HG02884 (cell line): Measurements from ENCODE around the gene TLDC2.
"Not testable (repeated sequence)": the region's sequence is repeated elsewhere in the genome, so short reads cannot be mapped to it uniquely, and the experiment has no call there.

ENCODE experiments used
- ATAC-seq: cut with Tn5 transposase; IDR thresholded peaks from one replicate; pipeline ENCODE4 v1.9.1; 2021; ENCODE audit warnings: mild to moderate bottlenecking, moderate library complexity; ENCODE audit not compliant: unreplicated experiment

Gene TLDC2

GRCh38 chr20:36905566-36905965 lies 29.6 kb downstream of the TLDC2 start:
- not testable (repeated sequence) for ATAC-seq

GRCh38 chr20:36906086-36906485 lies 30.1 kb downstream of the TLDC2 start:
- ATAC-seq, result not testable (repeated sequence)

DNA sequence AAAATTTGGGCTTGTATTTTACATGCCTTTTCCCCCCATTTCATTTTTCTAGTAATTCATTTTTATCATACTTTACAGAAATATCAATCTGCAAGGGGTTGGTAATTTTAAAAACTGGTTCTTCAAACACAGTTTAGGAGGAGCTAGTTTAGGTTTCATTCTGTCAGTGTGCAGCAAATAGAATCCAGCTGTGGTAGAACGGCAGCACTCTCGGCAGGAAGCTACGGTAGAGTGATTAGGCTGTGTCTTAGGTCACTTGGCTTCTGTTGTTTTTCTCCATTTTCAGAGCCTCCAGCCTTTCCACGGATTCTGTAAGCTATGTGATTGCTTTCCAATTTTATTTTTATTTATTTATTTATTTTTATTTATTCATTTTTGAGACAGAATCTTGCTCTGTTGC lies 32.7 kb downstream of the TLDC2 start:
- no peak for ATAC-seq

DNA sequence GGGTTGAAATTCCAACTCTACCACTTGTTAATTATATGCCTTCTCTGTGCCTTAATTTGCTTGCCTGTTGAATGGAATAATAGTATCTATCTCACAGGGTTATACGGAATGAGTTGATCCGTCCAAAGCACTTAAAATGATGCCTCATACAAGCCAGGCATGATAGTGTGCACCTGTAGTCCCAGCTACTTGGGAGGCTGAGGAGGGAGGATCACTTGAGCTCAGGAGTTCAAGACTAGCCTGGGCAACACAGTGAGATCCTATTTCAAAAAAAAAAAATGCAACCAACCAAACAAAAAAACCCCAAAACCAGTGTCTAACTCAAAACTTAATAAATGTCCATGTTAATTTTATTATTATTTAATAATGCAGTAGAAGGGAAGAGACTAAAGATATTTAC lies 40.3 kb downstream of the TLDC2 start:
- no peak for ATAC-seq

GRCh38 chr20:36917240-36917639 lies 41.3 kb downstream of the TLDC2 start:
- no peak for ATAC-seq

- no peak for ATAC-seq
Observed at GRCh38 chr20:36917943-36918342, 42.0 kb downstream of the TLDC2 start.

DNA sequence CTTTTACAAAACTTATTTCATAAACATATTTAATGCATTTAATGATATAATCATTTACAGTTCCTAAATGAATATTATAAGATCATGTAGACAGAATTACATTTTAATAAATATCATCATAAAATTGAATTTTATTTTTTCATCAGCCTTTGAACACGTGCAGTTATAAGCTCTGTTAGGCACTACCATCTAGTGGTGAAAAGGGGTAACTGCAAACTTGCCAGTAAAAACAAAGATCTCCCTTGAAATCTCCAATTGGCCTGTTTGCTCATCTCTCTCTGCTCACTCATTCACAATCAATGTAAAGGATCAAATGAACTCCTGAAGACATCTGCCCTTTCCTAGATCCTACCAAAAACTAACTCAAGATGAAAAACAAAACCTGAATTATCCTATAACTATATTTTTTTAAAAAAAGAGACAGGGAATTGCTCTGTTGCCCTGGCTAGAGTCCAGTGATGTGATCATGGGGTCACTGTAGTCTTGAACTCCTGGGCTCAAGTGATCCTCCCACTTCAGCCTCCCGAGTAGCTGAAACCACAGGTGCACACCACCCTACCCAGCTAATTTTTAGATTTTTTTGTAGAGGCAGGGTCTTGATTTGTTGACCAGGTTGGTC lies 43.9 kb downstream of the TLDC2 start:
- no peak for ATAC-seq

DNA sequence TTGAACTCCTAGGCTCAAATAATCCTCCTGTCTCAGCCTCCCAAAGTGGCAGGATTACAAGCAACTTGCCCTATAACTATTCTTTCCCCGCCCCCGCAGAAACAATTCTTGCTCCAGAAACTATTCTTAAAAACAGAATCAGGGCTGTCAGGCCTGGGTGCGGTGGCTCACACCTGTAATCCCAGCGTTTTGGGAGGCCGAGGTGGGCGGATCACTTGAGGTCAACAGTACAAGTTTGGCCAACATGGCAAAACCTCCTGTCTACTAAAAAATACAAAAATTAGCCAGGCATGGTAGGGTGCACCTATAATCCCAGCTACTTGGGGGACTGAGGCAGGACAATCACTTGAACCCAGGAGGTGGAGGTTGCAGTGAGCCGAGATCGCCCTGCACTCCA lies 44.4 kb downstream of the TLDC2 start:
- ATAC-seq, result no peak

- ATAC-seq, result no peak
Observed at GRCh38 chr20:36924167-36925045, 48.5 kb downstream of the TLDC2 start.

DNA sequence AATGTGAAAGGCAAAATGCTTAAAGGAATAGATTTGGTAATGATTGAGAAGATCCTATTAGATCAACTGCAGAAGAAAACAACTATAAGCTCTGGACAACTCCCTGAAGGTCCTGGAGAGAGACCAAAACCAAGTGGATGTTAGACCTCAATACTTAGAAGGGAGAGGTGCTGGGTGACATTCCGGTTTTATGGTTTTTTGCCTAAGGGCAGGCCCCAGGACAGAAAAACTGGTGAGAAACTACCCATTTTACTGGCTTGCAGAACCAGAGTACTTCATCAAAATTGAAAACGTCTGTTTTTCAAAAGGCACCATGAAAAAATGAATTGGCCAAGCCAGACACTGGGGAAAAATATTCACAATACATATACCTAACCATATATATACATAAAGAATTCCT lies 49.3 kb downstream of the TLDC2 start:
- ATAC-seq, result no peak

GRCh38 chr20:36926653-36927200 lies 50.8 kb downstream of the TLDC2 start:
- no peak for ATAC-seq

DNA sequence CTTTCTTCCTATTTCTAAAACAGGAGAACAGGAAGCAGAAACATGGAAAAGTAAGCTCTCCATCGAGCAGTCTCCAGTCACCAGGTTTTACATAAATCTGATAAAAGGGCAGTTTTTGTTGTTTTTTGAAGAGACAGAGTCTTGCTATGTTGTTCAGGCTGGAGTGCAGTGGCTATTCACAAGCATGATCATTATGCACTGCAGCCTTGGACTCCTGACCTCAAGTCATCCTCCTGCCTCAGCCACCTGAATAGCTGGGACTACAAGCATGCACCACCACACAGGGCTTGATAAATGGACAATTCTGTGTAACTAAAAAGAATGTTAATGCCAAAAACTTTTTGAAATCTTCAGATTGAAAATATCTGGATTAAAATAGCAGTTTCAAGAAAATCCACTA lies 51.8 kb downstream of the TLDC2 start:
- no peak for ATAC-seq

GRCh38 chr20:36929290-36929689 lies 53.4 kb downstream of the TLDC2 start:
- no peak for ATAC-seq

GRCh38 chr20:36929691-36930090 lies 53.8 kb downstream of the TLDC2 start:
- no peak for ATAC-seq

DNA sequence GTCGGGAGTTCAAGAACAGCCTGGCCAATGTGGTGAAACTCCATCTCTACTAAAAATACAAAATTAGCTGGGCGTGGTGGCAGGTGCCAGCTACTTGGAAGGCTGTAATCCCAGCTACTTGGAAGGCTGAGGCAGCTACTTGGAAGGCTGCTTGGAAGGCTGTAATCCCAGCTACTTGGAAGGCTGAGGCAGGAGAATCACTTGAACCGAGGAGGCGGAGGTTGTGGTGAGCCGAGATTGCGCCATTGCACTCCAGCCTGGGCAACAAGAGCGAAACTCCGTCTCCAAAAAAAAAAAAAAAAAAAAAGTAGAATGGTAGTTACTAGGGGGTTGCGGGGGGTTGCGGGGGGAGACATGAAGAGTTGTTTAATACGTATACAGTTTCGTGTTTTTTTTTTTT lies 56.1 kb downstream of the TLDC2 start:
- ATAC-seq, result not testable (repeated sequence)

DNA sequence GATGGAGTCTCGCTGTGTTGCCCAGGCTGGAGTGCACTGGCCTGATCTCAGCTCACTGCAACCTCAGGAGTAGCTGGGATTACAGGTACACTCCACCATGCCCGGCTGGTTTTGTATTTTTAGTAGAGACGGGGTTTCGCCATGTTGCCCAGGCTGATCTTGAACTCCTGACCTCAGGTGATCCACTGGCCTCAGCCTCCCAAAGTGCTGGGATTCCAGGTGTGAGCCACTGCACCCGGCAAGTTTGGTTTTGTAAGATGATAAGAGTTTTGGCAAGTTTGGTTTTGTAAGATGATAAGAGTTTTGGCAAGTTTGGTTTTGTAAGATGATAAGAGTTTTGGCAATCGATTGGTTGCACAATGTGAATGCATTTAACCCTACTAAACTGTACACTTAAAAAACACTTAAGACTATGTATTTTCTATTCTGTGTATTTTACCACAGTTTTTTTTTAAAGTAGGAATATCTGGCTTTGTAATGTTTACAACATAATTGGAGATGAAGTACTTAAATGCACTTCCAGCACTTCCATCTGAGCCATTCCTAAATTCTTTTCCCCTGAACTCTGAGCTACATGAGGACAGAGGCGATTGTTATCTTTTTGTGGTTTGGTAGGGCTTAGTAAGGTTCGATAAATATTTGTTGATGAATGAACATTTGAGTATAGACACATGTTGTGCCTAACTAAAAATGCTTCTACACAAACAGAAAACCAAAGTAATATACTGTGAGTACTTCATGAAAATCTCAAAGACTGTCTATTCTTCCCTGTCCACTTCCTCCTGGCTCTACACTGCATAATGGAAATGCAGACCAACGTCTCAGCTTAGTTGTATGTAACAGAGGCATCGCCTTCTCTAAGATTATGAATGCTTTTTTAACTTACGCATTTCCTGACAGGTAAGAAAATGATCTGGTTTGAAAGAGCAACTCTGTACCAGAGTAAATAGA lies 56.8 kb downstream of the TLDC2 start:
- ATAC-seq, result no peak

DNA sequence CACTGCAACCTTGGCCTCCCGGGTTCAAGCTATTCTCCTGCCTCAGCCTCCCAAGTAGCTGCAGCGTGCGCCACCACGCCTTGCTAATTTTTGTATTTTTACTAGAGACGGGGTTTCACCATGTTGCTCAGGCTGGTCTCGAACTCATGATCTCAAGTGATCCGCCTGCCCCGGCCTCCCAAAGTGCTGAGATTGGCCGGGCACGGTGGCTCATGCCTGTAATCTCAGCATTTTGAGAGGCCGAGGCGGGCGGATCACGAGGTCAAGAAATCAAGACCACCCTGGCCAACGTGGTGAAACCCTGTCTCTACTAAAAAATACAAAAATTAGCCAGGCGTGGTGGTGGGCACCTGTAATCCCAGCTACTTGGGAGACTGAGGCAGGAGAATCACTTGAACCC lies 57.6 kb downstream of the TLDC2 start:
- ATAC-seq, result not testable (repeated sequence)

DNA sequence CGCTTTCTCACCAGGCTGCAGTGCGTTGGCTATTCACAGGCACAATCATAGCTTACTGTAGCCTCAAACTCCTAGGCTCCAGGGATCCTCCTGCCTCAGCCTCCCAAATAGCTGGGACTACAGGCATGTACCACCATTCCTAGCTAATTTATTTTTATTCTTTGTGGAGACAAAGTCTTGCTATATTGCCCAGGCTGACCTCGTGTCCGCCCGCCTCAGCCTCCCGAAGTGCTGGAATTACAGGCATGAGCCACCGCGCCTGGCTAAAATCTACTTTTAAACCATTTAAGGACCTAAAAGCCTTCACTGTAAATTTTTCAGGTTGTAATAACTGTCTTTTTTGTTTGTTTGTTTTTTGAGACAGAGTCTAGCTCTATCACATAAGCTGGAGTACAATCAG lies 60.4 kb downstream of the TLDC2 start:
- ATAC-seq, result no peak

GRCh38 chr20:36936761-36937401 lies 60.9 kb downstream of the TLDC2 start:
- ATAC-seq, result not testable (repeated sequence)

- ATAC-seq, result no peak
Observed at GRCh38 chr20:36937402-36937770, 61.4 kb downstream of the TLDC2 start.
